Heart right ventricle (tissue), 16 donors: ENCODE data around the gene AUTS2. TPM values are rescaled to one million over a fixed set of nuclear protein-coding genes. Genes with fewer than 3 reads are reported as not detected.

ENCODE experiments used
- ATAC-seq, 8 donors: fragments of 200-7000 bp; cut with Tn5 transposase; one replicate each; pipeline ENCODE4 v1.9.1; 2020; ENCODE audit warnings: mild to moderate bottlenecking in 8 of 8, moderate library complexity in 8 of 8, moderate number of reproducible peaks in 1 of 8
- DNase-seq, 2 donors: peaks; one replicate each; pipeline ENCODE4 v3.0.0-alpha.2; 2020
- H3K27ac ChIP-seq, 10 donors: fragments of 200-600 bp; sonication (generic) in 2 of 10; one replicate each; pipeline versions ENCODE4 v1.5.0 to v1.8.0; 2020 to 2022; ENCODE audit warnings: mild to moderate bottlenecking in 3 of 10
- H3K27me3 ChIP-seq, 7 donors: fragments of 200-600 bp; one replicate each; pipeline ENCODE4 v1.8.0; 2021 to 2022; ENCODE audit warnings: mild to moderate bottlenecking in 2 of 7
- H3K36me3 ChIP-seq, 9 donors: fragments of 200-600 bp; sonication (generic) in 1 of 9; one replicate each; pipeline versions ENCODE4 v1.5.0 to v1.8.0; 2020 to 2022; ENCODE audit warnings: mild to moderate bottlenecking in 2 of 9
- H3K4me1 ChIP-seq, 9 donors: fragments of 200-600 bp; sonication (generic) in 1 of 9; one replicate each; pipeline versions ENCODE4 v1.5.0 to v1.8.0; 2020 to 2022; ENCODE audit warnings: mild to moderate bottlenecking in 4 of 9
- H3K4me3 ChIP-seq, 10 donors: fragments of 200-600 bp; sonication (generic) in 2 of 10; one replicate each; pipeline versions ENCODE4 v1.5.0 to v1.8.0; 2020 to 2022; ENCODE audit warnings: mild to moderate bottlenecking in 7 of 10, moderate library complexity in 2 of 10
- H3K9me3 ChIP-seq, 11 donors: fragments of 200-600 bp in 10 of 11; sonication (generic) in 2 of 11; one replicate each; pipeline versions ENCODE4 v1.5.0 to v1.8.0; 2013 to 2022; ENCODE audit warnings: mild to moderate bottlenecking in 2 of 11, control low read depth in 1 of 11, moderate library complexity in 1 of 11
- WGBS, 2 donors: extraction: QIAGEN DNeasy Blood & Tissue Kit; methylation state at CpG; one replicate each; pipeline ENCODE4 v1.1.7; 2013; ENCODE audit warnings: inconsistent platforms in 1 of 2; 5-methylcytosine and 5-hydroxymethylcytosine counted together
- intact Hi-C, 10 donors: fragments of 100-400 bp; cut with DNase I; formaldehyde crosslinking; loops; one replicate each; pipeline versions ENCODE4 v1.11.1 to v1.14.2; 2022
- polyA plus RNA-seq, 2 donors: library from polyadenylated mRNA; stranded (reverse); fragments of 200-250 nt; gene quantifications; one replicate each; pipeline ENCODE4 v1.2.3, GENCODE V29; 2013
- total RNA-seq, 10 donors: library from RNA; stranded (reverse); fragmentation: NEBNext Ultra II Directional in 3 of 10; extraction: Animal tissue kit (Norgen Biotek cat#: 25700) in 3 of 10; gene quantifications; one replicate each; pipeline versions ENCODE4 v1.2.1 to v1.2.4, GENCODE V29; 2021 to 2023
- TF ChIP-seq, protein P1 (sequence below), 9 donors: fragments of 200-600 bp; sonication (generic) in 2 of 9; IDR thresholded peaks; one replicate each; pipeline versions ENCODE4 v1.5.0 to v1.8.0; 2021 to 2022; ENCODE audit warnings: antibody characterized with exemption in 9 of 9, mild to moderate bottlenecking in 5 of 9, moderate library complexity in 1 of 9
- donor health status: Arrhythmogenic right ventricular cardiomyopathy.
- donor health status: ischemic (EF 13 %, LVEDD 7.1; RV severe dilation, severe dysfunction).
- donor health status: healthy with polysubstance abuse.
- donor health status: DM: no; HTN: yes; CAD: no.
- donor health status: DM: no; HTN: no; CAD: no.
- donor health status: ischemic (EF 25% LVEDD 6.9; RV normal size, moderate dysfunction).
- donor health status: ischemic (EF 25% LVEDD 5.7; RV mildly dilated, moderate dysfunction).
- donor health status: healthy.
- donor health status: DM: yes; HTN: yes; CAD: no.
- donor health status: Ischemic cardiomyopathy.
- donor health status: ischemic (EF 35%, LVEDD 5.7; RV mildly dilated, moderate dysfunction).
- donor health status: nonischemic (EF 11% LVEDD 7.7; RV severe dilation, severe dysfunction).
- donor health status: DM: yes; HTN: yes; CAD: no.
- donor health status: PGD.
- donor health status: ischemic (EF 29% LVEDD 5.4; RV normal size, mild dysfunction).
- donor health status: nonischemic (EF 23%, LVEDD 6.1; RV moderate dilation, normal function).

The AUTS2 gene
- total and polyA plus RNA-seq, 12 donors: 1.6 to 11.2 (median 7.3) TPM

DNA sequence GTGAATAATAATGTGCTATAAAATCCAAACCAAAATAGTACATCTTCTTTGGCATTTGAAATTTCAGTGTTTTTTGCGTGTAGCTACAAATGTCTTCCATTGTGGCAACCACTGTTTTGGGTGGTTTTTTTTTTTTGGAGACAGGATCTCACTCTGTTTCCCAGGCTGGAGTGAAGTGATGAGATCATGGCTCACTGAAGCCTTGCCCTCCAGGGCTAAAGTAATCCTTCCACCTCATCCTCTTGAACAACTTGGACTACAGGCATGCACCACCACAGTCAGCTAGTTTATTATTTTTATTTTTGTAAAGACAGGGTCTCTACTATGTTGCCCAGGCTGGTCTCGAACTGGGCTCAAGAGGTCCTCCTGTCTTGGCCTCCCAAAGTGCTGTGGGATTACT, 455.1 kb downstream of the AUTS2 start:
- intact Hi-C loops: no loop called here
- H3K4me1 ChIP-seq: peaks cover 0 to 8% (median 0%) of the 10 kb centered on the region in 9 donors
- H3K36me3 ChIP-seq: no peaks in the 10 kb centered on the region
- DNase-seq (no peak), ATAC-seq (no peak)
- H3K4me3 ChIP-seq: no peak overlapping the region
- no peaks in the 10 kb centered on the region for H3K9me3 ChIP-seq
- 95 to 96% methylated on average over 2 of the region's 2 CpGs for WGBS, 2 donors
- H3K27me3 ChIP-seq: no peaks in the 10 kb centered on the region
- no peak overlapping the region for H3K27ac ChIP-seq
- TF ChIP-seq, protein P1, sequence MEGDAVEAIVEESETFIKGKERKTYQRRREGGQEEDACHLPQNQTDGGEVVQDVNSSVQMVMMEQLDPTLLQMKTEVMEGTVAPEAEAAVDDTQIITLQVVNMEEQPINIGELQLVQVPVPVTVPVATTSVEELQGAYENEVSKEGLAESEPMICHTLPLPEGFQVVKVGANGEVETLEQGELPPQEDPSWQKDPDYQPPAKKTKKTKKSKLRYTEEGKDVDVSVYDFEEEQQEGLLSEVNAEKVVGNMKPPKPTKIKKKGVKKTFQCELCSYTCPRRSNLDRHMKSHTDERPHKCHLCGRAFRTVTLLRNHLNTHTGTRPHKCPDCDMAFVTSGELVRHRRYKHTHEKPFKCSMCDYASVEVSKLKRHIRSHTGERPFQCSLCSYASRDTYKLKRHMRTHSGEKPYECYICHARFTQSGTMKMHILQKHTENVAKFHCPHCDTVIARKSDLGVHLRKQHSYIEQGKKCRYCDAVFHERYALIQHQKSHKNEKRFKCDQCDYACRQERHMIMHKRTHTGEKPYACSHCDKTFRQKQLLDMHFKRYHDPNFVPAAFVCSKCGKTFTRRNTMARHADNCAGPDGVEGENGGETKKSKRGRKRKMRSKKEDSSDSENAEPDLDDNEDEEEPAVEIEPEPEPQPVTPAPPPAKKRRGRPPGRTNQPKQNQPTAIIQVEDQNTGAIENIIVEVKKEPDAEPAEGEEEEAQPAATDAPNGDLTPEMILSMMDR (IDR thresholded peaks at IDR 0.05): no peak

DNA sequence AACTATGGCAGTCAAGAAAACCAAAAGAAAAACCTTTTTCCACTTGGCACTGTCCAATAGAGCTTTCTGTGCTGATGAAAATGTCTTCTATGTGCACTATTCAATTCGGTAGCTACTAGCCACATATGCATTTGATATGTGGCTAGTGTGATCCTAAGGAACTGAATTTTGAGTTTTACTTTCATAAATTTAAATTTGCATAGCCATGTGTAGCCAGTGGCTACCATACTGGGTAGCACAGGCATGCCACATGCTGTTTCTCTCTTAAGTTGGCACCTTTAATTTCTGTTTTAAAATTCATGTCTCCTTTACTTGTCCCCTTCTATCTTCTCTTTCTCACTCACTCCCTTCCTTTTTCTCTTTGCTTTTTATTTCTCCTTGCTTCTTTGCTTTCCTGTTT, 455.7 kb downstream of the AUTS2 start:
- H3K27ac ChIP-seq: no peak overlapping the region
- intact Hi-C loops: no loop called here
- DNase-seq (no peak), ATAC-seq (no peak)
- H3K36me3 ChIP-seq: no peaks in the 10 kb centered on the region
- no peaks in the 10 kb centered on the region for H3K9me3 ChIP-seq
- H3K4me1 ChIP-seq: peaks cover 0 to 8% (median 0%) of the 10 kb centered on the region in 9 donors
- H3K27me3 ChIP-seq: no peaks in the 10 kb centered on the region
- TF ChIP-seq, protein P1 (IDR thresholded peaks at IDR 0.05): no peak
- H3K4me3 ChIP-seq: no peak overlapping the region
- WGBS, 2 donors: 95 to 98% methylated on average over 1 of the region's 1 CpG

DNA sequence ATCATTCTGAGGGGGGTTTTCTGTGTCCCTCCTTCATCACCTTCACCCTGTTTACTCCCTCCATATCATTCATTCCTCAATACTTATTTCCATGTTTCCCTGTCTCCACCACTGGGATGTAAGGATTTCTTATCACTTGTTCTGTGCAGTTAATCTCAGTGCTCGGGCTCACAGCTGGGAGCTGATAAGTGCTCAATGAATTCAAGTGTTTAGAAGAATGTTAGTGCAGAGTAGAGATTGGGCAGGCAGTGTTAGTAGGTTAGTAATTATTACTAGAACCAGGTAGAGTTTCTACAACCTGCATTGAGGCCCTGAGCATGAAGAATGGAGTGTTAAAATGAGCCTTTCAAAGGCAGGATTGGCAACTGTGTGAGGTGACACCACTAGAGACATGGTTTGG, 458.1 kb downstream of the AUTS2 start:
- TF ChIP-seq, protein P1 (IDR thresholded peaks at IDR 0.05): no peak
- Histone ChIP-seq H3K27ac (no peak overlapping the region), H3K9me3 (no peaks in the 10 kb centered on the region), H3K4me1 (peaks cover 0 to 17% (median 3%) of the 10 kb centered on the region in 9 donors), H3K36me3 (no peaks in the 10 kb centered on the region), H3K4me3 (no peak overlapping the region), H3K27me3 (no peaks in the 10 kb centered on the region)
- ATAC-seq: no peak
- DNase-seq: no peak
- 44 to 64% methylated on average over 1 of the region's 1 CpG for WGBS, 2 donors
- intact Hi-C loops: no loop called here

GRCh38 chr7:70060298-70061068, 462.2 kb downstream of the AUTS2 start:
- no peak for ATAC-seq
- intact Hi-C loops: no loop called here

More at GRCh38 chr7:70060298-70061068, 462.2 kb downstream of the AUTS2 start:
- TF ChIP-seq, protein P1 (IDR thresholded peaks at IDR 0.05): no peak
- Histone ChIP-seq H3K9me3 (no peaks in the 10 kb centered on the region), H3K4me3 (no peak overlapping the region), H3K4me1 (peaks cover 0 to 16% (median 0%) of the 10 kb centered on the region in 9 donors), H3K36me3 (no peaks in the 10 kb centered on the region), H3K27me3 (no peaks in the 10 kb centered on the region), H3K27ac (no peak overlapping the region)
- no peak for DNase-seq
- 80 to 83% methylated on average over 6 of the region's 6 CpGs for WGBS, 2 donors
